CD14-positive monocyte (primary cell): Measurements from ENCODE around the gene CKAP5. TPM values are rescaled to one million over a fixed set of nuclear protein-coding genes. Genes with fewer than 3 reads are reported as not detected.

Source experiments
- DNase-seq, 3 donors: peaks; one replicate each; pipeline ENCODE4 v3.0.0-alpha.2; 2011 to 2022
- H2AFZ ChIP-seq: 2 replicates; pipeline ENCODE4 v1.6.0; 2012; ENCODE audit warnings: mild to moderate bottlenecking, low read depth, low read length, inconsistent platforms; ENCODE audit not compliant: insufficient read depth, poor library complexity, severe bottlenecking
- H3K27ac ChIP-seq, 2 donors: 1 replicate in 1 of 2; 2 replicates in 1 of 2; pipeline ENCODE4 v1.5.1; 2012 to 2013; ENCODE audit warnings: low read length in 2 of 2, control low read depth in 1 of 2, inconsistent platforms in 1 of 2, low read depth in 1 of 2, mild to moderate bottlenecking in 1 of 2
- H3K27me3 ChIP-seq, 2 donors: one replicate each; pipeline versions ENCODE4 v1.6.0 to v1.6.1; 2011 to 2013; ENCODE audit warnings: low read length in 2 of 2; ENCODE audit not compliant: control insufficient read depth in 2 of 2, insufficient read depth in 2 of 2
- H3K36me3 ChIP-seq, 2 donors: replicated peaks in 1 of 2; 1 replicate in 1 of 2; 2 replicates in 1 of 2; pipeline versions ENCODE4 v1.5.1 to v1.6.1; 2012 to 2013; ENCODE audit warnings: low read length in 2 of 2, control low read depth in 1 of 2, inconsistent platforms in 1 of 2, mild to moderate bottlenecking in 1 of 2; ENCODE audit not compliant: insufficient read depth in 2 of 2, control insufficient read depth in 1 of 2
- H3K4me1 ChIP-seq, 2 donors: 1 replicate in 1 of 2; 2 replicates in 1 of 2; pipeline versions ENCODE4 v1.5.1 to v1.6.1; 2012 to 2013; ENCODE audit warnings: low read length in 2 of 2, control low read depth in 1 of 2, inconsistent platforms in 1 of 2, mild to moderate bottlenecking in 1 of 2, moderate library complexity in 1 of 2; ENCODE audit not compliant: insufficient read depth in 2 of 2, control insufficient read depth in 1 of 2
- H3K4me2 ChIP-seq: replicated peaks from 2 replicates; pipeline ENCODE3; 2012; ENCODE audit warnings: low read length, moderate library complexity, mild to moderate bottlenecking; ENCODE audit not compliant: poor library complexity, severe bottlenecking; ENCODE audit errors: extremely low read depth
- H3K4me3 ChIP-seq, 3 experiments: fragments of 200-600 bp in 1 of 3; sonication (generic) in 1 of 3; replicated peaks in 1 of 3; 1 replicate in 2 of 3; 2 replicates in 1 of 3; pipeline ENCODE4 v1.5.1; 2011 to 2013; ENCODE audit warnings: low read length in 3 of 3, mild to moderate bottlenecking in 3 of 3, control low read depth in 2 of 3, low read depth in 2 of 3, inconsistent platforms in 1 of 3, moderate library complexity in 1 of 3
- H3K79me2 ChIP-seq: 2 replicates; pipeline ENCODE4 v1.6.0; 2012; ENCODE audit warnings: mild to moderate bottlenecking, control low read depth, inconsistent platforms, low read length, moderate library complexity; ENCODE audit not compliant: insufficient read depth
- H3K9ac ChIP-seq: 2 replicates; pipeline ENCODE4 v1.6.0; 2017; ENCODE audit warnings: low read length, mild to moderate bottlenecking; ENCODE audit not compliant: insufficient read depth, poor library complexity, severe bottlenecking
- H3K9me3 ChIP-seq, 2 donors: replicated peaks in 1 of 2; 1 replicate in 1 of 2; 2 replicates in 1 of 2; pipeline versions ENCODE4 v1.5.1 to v1.6.1; 2012 to 2013; ENCODE audit warnings: low read length in 2 of 2, control low read depth in 1 of 2; ENCODE audit not compliant: control insufficient read depth in 1 of 2, insufficient read depth in 1 of 2
- H4K20me1 ChIP-seq: 2 replicates; pipeline ENCODE4 v1.6.0; 2012; ENCODE audit warnings: mild to moderate bottlenecking, low read length, control low read depth, moderate library complexity; ENCODE audit not compliant: insufficient read depth
- H3K27ac Mint-ChIP-seq, 7 donors: one replicate each; pipeline ENCODE4 v1.8.0; 2020; ENCODE audit warnings: mild to moderate bottlenecking in 7 of 7, mixed read lengths in 7 of 7, moderate library complexity in 6 of 7, inconsistent platforms in 2 of 7
- H3K27me3 Mint-ChIP-seq, 3 donors: one replicate each; pipeline ENCODE4 v1.8.0; 2021 to 2022; ENCODE audit warnings: low read depth in 3 of 3, mild to moderate bottlenecking in 3 of 3, mixed read lengths in 3 of 3, moderate library complexity in 3 of 3, inconsistent platforms in 1 of 3
- H3K36me3 Mint-ChIP-seq, 2 donors: one replicate each; pipeline ENCODE4 v1.8.0; 2020; ENCODE audit warnings: mixed read lengths in 2 of 2, inconsistent platforms in 1 of 2, mild to moderate bottlenecking in 1 of 2
- H3K4me1 Mint-ChIP-seq: one replicate; pipeline ENCODE4 v1.8.0; 2020; ENCODE audit warnings: mild to moderate bottlenecking, mixed read lengths
- H3K4me3 Mint-ChIP-seq, 2 donors: one replicate each; pipeline ENCODE4 v1.8.0; 2020; ENCODE audit warnings: mild to moderate bottlenecking in 2 of 2, mixed read lengths in 2 of 2, moderate library complexity in 1 of 2
- H3K9me3 Mint-ChIP-seq, 7 donors: one replicate each; pipeline ENCODE4 v1.8.0; 2020 to 2022; ENCODE audit warnings: mixed read lengths in 7 of 7, mild to moderate bottlenecking in 6 of 7, moderate library complexity in 6 of 7, inconsistent platforms in 2 of 7
- WGBS: methylation state at CpG from one replicate; pipeline ENCODE4 v1.1.5; 2013; ENCODE audit warnings: missing lambda C conversion rate; ENCODE audit not compliant: insufficient coverage; 5-methylcytosine and 5-hydroxymethylcytosine counted together
- intact Hi-C, 2 donors: fragments of 100-400 bp; cut with micrococcal nuclease; formaldehyde crosslinking; loops; one replicate each; pipeline versions ENCODE4 v1.15.0 to v1.15.1; 2023
- polyA plus RNA-seq, 3 donors: library from polyadenylated mRNA; depleted of rRNA in 1 of 3; unstranded in 2 of 3; stranded (reverse) in 1 of 3; fragments of 300-500 nt in 2 of 3; fragments of >200 nt in 1 of 3; fragmentation: Illumina TruSeq in 2 of 3; gene quantifications; 1 replicate in 2 of 3; 2 replicates in 1 of 3; pipeline ENCODE4 v1.2.3, GENCODE V29; 2012 to 2021
- TF ChIP-seq, protein P1 (sequence below): fragments of 200-600 bp; IDR thresholded peaks from one replicate; pipeline ENCODE4 v1.8.0; 2022; ENCODE audit warnings: antibody characterized with exemption, mild to moderate bottlenecking

The CKAP5 gene
- polyA plus RNA-seq, 3 donors: 6.4 to 10.2 (median 7.9) TPM

DNA sequence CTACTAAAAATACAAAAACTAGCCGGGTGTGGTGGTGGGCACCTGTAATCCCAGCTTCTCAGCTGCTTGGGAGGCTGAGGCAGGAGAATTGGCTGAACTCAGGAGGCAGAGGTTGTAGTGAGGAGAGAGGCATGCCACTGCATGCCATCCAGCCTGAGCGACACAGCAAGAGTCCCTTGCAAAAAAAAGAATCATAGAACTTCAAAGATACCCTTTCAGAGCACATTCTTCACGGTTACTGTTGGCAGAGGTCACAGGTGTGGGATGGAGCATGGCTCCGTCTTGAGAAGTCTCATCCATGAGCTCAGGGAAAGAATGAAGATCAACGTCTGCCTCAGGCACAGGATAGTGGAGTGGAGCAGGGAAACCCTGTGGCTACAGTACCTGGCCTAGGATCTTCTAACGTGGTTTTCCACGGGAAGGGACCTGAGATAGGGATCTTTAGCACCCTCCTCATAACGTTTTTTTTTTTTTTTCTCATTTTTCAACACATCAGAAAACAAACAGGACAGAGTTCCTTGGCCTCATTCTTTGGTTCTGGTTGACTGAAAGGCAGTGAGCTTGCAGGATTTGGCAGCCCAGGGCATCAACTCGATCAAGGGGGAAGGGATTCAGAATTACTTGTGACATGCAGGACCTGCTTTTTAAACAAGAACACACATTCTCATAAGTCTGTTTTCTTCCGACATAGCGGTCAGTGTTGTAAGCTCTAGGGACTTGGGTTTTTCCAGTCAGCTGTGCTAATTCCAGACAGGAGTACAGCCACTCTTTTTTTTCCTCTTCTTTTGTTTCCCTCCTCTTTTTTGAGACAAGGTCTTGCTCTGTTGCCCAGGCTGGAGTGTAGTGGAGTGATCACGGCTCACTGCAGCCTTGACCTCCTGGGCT is 104.2 kb downstream of the CKAP5 start:
- 100% methylated on average over 1 of the region's 12 CpGs for WGBS

DNA sequence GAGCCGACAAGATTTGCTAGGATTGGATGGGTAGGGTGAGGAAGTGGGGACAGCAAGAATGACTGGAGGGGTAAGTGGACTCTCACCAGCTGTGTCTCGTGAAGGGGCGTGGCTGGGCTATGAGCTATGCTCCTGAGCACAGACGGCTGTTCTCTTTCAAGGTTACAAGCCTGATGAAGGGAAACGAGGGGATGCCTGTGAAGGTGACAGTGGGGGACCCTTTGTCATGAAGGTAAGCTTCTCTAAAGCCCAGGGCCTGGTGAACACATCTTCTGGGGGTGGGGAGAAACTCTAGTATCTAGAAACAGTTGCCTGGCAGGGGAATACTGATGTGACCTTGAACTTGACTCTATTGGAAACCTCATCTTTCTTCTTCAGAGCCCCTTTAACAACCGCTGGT is 107.2 kb downstream of the CKAP5 start:
- no peak overlapping the region for H2AFZ ChIP-seq
- H3K36me3 ChIP-seq: peaks cover 28 to 29% of the 10 kb centered on the region in 2 donors
- H3K4me3 ChIP-seq: no peak overlapping the region
- intact Hi-C loops: no loop called here
- H3K36me3 Mint-ChIP-seq: peaks cover 28 to 37% of the 10 kb centered on the region in 2 donors
- 100% methylated on average over 5 of the region's 6 CpGs for WGBS
- H3K27me3 Mint-ChIP-seq: peaks cover 0 to 4% (median 1%) of the 10 kb centered on the region in 3 donors
- H3K4me1 Mint-ChIP-seq: no peaks in the 10 kb centered on the region
- H3K27ac Mint-ChIP-seq: peak overlapping the region in 1 of 7 donors; percentile 2
- H3K4me1 ChIP-seq: no peaks in the 10 kb centered on the region
- no peaks in the 10 kb centered on the region for H3K27me3 ChIP-seq
- no peaks in the 10 kb centered on the region for H3K79me2 ChIP-seq
- no peak overlapping the region for H3K9ac ChIP-seq
- no peak overlapping the region for H3K27ac ChIP-seq
- no peak overlapping the region for H3K4me2 ChIP-seq
- no peak overlapping the region for H3K4me3 Mint-ChIP-seq
- H4K20me1 ChIP-seq: no peaks in the 10 kb centered on the region
- TF ChIP-seq, protein P1, sequence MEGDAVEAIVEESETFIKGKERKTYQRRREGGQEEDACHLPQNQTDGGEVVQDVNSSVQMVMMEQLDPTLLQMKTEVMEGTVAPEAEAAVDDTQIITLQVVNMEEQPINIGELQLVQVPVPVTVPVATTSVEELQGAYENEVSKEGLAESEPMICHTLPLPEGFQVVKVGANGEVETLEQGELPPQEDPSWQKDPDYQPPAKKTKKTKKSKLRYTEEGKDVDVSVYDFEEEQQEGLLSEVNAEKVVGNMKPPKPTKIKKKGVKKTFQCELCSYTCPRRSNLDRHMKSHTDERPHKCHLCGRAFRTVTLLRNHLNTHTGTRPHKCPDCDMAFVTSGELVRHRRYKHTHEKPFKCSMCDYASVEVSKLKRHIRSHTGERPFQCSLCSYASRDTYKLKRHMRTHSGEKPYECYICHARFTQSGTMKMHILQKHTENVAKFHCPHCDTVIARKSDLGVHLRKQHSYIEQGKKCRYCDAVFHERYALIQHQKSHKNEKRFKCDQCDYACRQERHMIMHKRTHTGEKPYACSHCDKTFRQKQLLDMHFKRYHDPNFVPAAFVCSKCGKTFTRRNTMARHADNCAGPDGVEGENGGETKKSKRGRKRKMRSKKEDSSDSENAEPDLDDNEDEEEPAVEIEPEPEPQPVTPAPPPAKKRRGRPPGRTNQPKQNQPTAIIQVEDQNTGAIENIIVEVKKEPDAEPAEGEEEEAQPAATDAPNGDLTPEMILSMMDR: no peak
- H3K9me3 ChIP-seq: no peaks in the 10 kb centered on the region
- DNase-seq: no peak
- H3K9me3 Mint-ChIP-seq: peaks cover 0 to 3% (median 0%) of the 10 kb centered on the region in 7 donors

More for the DNA sequence above, 104.2 kb downstream of the CKAP5 start:
- H3K4me3 Mint-ChIP-seq: no peak overlapping the region
- H3K9me3 Mint-ChIP-seq: no peaks in the 10 kb centered on the region
- no peak overlapping the region for H2AFZ ChIP-seq
- no peaks in the 10 kb centered on the region for H3K79me2 ChIP-seq
- H3K36me3 Mint-ChIP-seq: peaks cover 55 to 64% of the 10 kb centered on the region in 2 donors
- DNase-seq: no peak
- H3K4me1 ChIP-seq: no peaks in the 10 kb centered on the region
- TF ChIP-seq, protein P1: no peak
- no peaks in the 10 kb centered on the region for H4K20me1 ChIP-seq
- no peaks in the 10 kb centered on the region for H3K27me3 ChIP-seq
- peaks cover 0 to 1% (median 0%) of the 10 kb centered on the region in 3 donors for H3K27me3 Mint-ChIP-seq
- H3K36me3 ChIP-seq: peaks cover 56 to 59% of the 10 kb centered on the region in 2 donors
- H3K27ac ChIP-seq: no peak overlapping the region
- no peak overlapping the region for H3K4me3 ChIP-seq
- intact Hi-C loops: no loop called here
- H3K27ac Mint-ChIP-seq: peak overlapping the region in 2 of 7 donors; percentile 30 to 37
- no peaks in the 10 kb centered on the region for H3K9me3 ChIP-seq
- no peaks in the 10 kb centered on the region for H3K4me1 Mint-ChIP-seq
- H3K4me2 ChIP-seq: no peak overlapping the region
- H3K9ac ChIP-seq: no peak overlapping the region
